Measurements from ENCODE around the gene INSRR.

Gene INSRR

GRCh38 chr1:156905651-156906050 lies 46.7 kb upstream of the INSRR start:
- TF ChIP-seq CTCF (IDR thresholded peaks at IDR 0.05; ENCODE audit: borderline replicate concordance, extremely low read depth, low read length, poor library complexity, severe bottlenecking): no peak
- TF ChIP-seq EZH2 (IDR thresholded peaks at IDR 0.05; ENCODE audit: borderline replicate concordance, low read depth, low read length, severe bottlenecking): no peak
- H3K4me1 ChIP-seq (ENCODE audit: insufficient read depth, low read length): peaks cover 3% of the 10 kb centered on the region; the same call in 1 of the 2 replicates
- no peak overlapping the region for H3K27ac ChIP-seq (ENCODE audit: low read length)
- no peak overlapping the region for H3K4me2 ChIP-seq (ENCODE audit: insufficient read depth, low read length)
- peaks cover 8% of the 10 kb centered on the region for H4K20me1 ChIP-seq (ENCODE audit: insufficient read depth, low read length)
- peaks cover 21% of the 10 kb centered on the region for H3K27me3 ChIP-seq (ENCODE audit: insufficient read depth, low read length, poor library complexity)
- H3K9ac ChIP-seq (ENCODE audit: low read depth, low read length): no peak overlapping the region
- no peak for DNase-seq
- H3K4me3 ChIP-seq (ENCODE audit: low read depth in 1 of 2, low read length in 2 of 2): no peak overlapping the region
- H3K9me3 ChIP-seq (ENCODE audit: insufficient read depth, low read length, severe bottlenecking): no peaks in the 10 kb centered on the region
- H2AFZ ChIP-seq (ENCODE audit: low read depth, low read length): no peak overlapping the region
- no peak for ATAC-seq (ENCODE audit: insufficient read depth, low read depth)
- no peaks in the 10 kb centered on the region for H3K79me2 ChIP-seq (ENCODE audit: insufficient read depth, low read length)
- H3K36me3 ChIP-seq (ENCODE audit: insufficient read depth, low read length): no peaks in the 10 kb centered on the region

- Histone ChIP-seq H3K9ac (ENCODE audit: low read depth, low read length) (no peak overlapping the region), H3K36me3 (ENCODE audit: insufficient read depth, low read length) (no peaks in the 10 kb centered on the region), H2AFZ (ENCODE audit: low read depth, low read length) (no peak overlapping the region), H4K20me1 (ENCODE audit: insufficient read depth, low read length) (peaks cover 3% of the 10 kb centered on the region; the same call in 1 of the 2 replicates), H3K9me3 (ENCODE audit: insufficient read depth, low read length, severe bottlenecking) (no peaks in the 10 kb centered on the region), H3K4me3 (ENCODE audit: low read depth in 1 of 2, low read length in 2 of 2) (no peak overlapping the region), H3K27me3 (ENCODE audit: insufficient read depth, low read length, poor library complexity) (peaks cover 21% of the 10 kb centered on the region), H3K79me2 (ENCODE audit: insufficient read depth, low read length) (no peaks in the 10 kb centered on the region), H3K4me2 (ENCODE audit: insufficient read depth, low read length) (no peak overlapping the region), H3K4me1 (ENCODE audit: insufficient read depth, low read length) (no peaks in the 10 kb centered on the region), H3K27ac (ENCODE audit: low read length) (no peak overlapping the region)
- TF ChIP-seq CTCF (IDR thresholded peaks at IDR 0.05; ENCODE audit: borderline replicate concordance, extremely low read depth, low read length, poor library complexity, severe bottlenecking) (no peak), EZH2 (IDR thresholded peaks at IDR 0.05; ENCODE audit: borderline replicate concordance, low read depth, low read length, severe bottlenecking) (no peak)
- ATAC-seq (ENCODE audit: insufficient read depth, low read depth) (no peak), DNase-seq (no peak)
Observed at GRCh38 chr1:156905176-156905575, 46.3 kb upstream of the INSRR start.

- Histone ChIP-seq H3K79me2 (ENCODE audit: insufficient read depth, low read length) (no peaks in the 10 kb centered on the region), H3K36me3 (ENCODE audit: insufficient read depth, low read length) (no peaks in the 10 kb centered on the region), H3K9me3 (ENCODE audit: insufficient read depth, low read length, severe bottlenecking) (no peaks in the 10 kb centered on the region), H2AFZ (ENCODE audit: low read depth, low read length) (no peak overlapping the region), H3K4me3 (ENCODE audit: low read depth in 1 of 2, low read length in 2 of 2) (no peak overlapping the region), H3K27me3 (ENCODE audit: insufficient read depth, low read length, poor library complexity) (peaks cover 21% of the 10 kb centered on the region), H3K9ac (ENCODE audit: low read depth, low read length) (no peak overlapping the region), H3K4me2 (ENCODE audit: insufficient read depth, low read length) (no peak overlapping the region), H3K4me1 (ENCODE audit: insufficient read depth, low read length) (no peaks in the 10 kb centered on the region), H4K20me1 (ENCODE audit: insufficient read depth, low read length) (no peaks in the 10 kb centered on the region), H3K27ac (ENCODE audit: low read length) (no peak overlapping the region)
- no peak for ATAC-seq (ENCODE audit: insufficient read depth, low read depth)
- DNase-seq: no peak
- TF ChIP-seq EZH2 (IDR thresholded peaks at IDR 0.05; ENCODE audit: borderline replicate concordance, low read depth, low read length, severe bottlenecking) (no peak), CTCF (IDR thresholded peaks at IDR 0.05; ENCODE audit: borderline replicate concordance, extremely low read depth, low read length, poor library complexity, severe bottlenecking) (no peak)
Observed at GRCh38 chr1:156904187-156904959, 45.5 kb upstream of the INSRR start.

Measured in DND-41 (cell line).